Body of pancreas (tissue), 4 donors: Measurements from ENCODE around the gene EPB41. TPM values are rescaled to one million over a fixed set of nuclear protein-coding genes. Genes with fewer than 3 reads are reported as not detected.

ENCODE experiments used
- ATAC-seq: fragments of 150-250 bp; one replicate; pipeline ENCODE4 v1.9.1; 2016
- DNase-seq, 4 donors: peaks; one replicate each; pipeline ENCODE4 v3.0.0-alpha.2; 2019
- H3K27ac ChIP-seq, 4 donors: fragments of 200-600 bp; sonication (generic); 1 replicate in 3 of 4; 2 replicates in 1 of 4; pipeline versions ENCODE4 v1.5.1 to v1.6.1; 2016 to 2019; ENCODE audit warnings: mild to moderate bottlenecking in 1 of 4, mixed read lengths in 1 of 4, moderate library complexity in 1 of 4
- H3K27me3 ChIP-seq, 2 donors: fragments of 200-600 bp; sonication (generic); one replicate each; pipeline ENCODE4 v1.6.0; 2016; ENCODE audit warnings: mild to moderate bottlenecking in 1 of 2
- H3K36me3 ChIP-seq, 2 donors: fragments of 200-600 bp; sonication (generic); replicated peaks in 1 of 2; 2 replicates each; pipeline ENCODE4 v1.5.1; 2016; ENCODE audit warnings: low read depth in 2 of 2; ENCODE audit not compliant: insufficient read depth in 1 of 2
- H3K4me1 ChIP-seq: fragments of 200-600 bp; sonication (generic); one replicate; pipeline ENCODE4 v1.6.0; 2016
- H3K4me3 ChIP-seq, 2 donors: fragments of 200-600 bp; sonication (generic); 1 replicate in 1 of 2; 2 replicates in 1 of 2; pipeline ENCODE4 v1.5.1; 2016 to 2019
- H3K9me3 ChIP-seq, 3 donors: fragments of 200-600 bp; sonication (generic); 1 replicate in 2 of 3; 2 replicates in 1 of 3; pipeline ENCODE4 v1.5.1; 2016
- POLR2A ChIP-seq, 3 donors: fragments of 450-650 bp; IDR thresholded peaks; one replicate each; pipeline ENCODE4 v1.6.1; 2016; ENCODE audit warnings: antibody characterized with exemption in 3 of 3, mild to moderate bottlenecking in 2 of 3
- WGBS, 2 donors: methylation state at CpG; one replicate each; pipeline ENCODE4 v1.1.5; 2017; 5-methylcytosine and 5-hydroxymethylcytosine counted together
- intact Hi-C: fragments of 100-400 bp; cut with DNase I; formaldehyde crosslinking; loops from one replicate; pipeline ENCODE4 v1.15.1; 2023
- total RNA-seq, 2 donors: library from RNA; depleted of rRNA; stranded (reverse); fragments of >200 nt; gene quantifications; one replicate each; pipeline ENCODE4 v1.1.0, GENCODE V29; 2016
- TF ChIP-seq, protein P1 (sequence below), 7 experiments: fragments of 450-650 bp in 4 of 7; fragments of 200-600 bp in 3 of 7; sonication (generic) in 3 of 7; IDR thresholded peaks; one replicate each; pipeline ENCODE4 v1.5.1; 2016 to 2019; ENCODE audit warnings: antibody characterized with exemption in 7 of 7

EPB41 gene
- total RNA-seq, 2 donors from 2014 or later: 45.8 to 54.7 TPM

DNA sequence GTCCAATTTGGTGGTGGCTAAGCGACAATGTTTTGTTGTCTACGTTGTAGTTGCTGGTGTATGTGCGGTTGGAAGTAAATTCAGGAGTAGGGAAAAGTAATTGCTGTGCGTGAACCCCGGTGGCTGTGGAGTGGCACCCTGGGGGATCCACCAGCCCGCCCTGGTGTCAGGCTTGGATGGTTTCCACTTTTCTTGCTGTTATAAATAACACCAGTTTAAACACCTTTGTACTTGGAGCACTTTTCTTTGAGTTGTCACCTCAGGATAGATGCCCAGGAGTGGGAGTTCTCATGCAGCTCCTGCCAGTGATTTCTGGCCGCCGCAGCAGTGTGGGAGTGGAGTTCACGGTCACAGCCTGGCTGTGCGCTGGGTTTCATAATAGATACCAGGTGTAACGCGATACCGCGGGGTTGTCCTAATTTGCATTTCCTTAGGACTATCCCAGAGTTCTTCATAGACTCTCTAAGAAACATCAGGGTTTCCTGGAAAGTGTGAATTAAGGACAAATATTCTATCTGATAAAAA lies 222.1 kb downstream of the EPB41 start:
- Histone ChIP-seq H3K9me3 (no peaks in the 10 kb centered on the region), H3K4me3 (no peak overlapping the region), H3K36me3 (no peaks in the 10 kb centered on the region), H3K27ac (no peak overlapping the region), H3K27me3 (no peaks in the 10 kb centered on the region), H3K4me1 (no peaks in the 10 kb centered on the region)
- DNase-seq (peak; percentile 63 to 73 (median 68)), ATAC-seq (peak; percentile 75)
- intact Hi-C loops: no loop called here
- TF ChIP-seq POLR2A (IDR thresholded peaks at IDR 0.05): no peak
- TF ChIP-seq, protein P1, sequence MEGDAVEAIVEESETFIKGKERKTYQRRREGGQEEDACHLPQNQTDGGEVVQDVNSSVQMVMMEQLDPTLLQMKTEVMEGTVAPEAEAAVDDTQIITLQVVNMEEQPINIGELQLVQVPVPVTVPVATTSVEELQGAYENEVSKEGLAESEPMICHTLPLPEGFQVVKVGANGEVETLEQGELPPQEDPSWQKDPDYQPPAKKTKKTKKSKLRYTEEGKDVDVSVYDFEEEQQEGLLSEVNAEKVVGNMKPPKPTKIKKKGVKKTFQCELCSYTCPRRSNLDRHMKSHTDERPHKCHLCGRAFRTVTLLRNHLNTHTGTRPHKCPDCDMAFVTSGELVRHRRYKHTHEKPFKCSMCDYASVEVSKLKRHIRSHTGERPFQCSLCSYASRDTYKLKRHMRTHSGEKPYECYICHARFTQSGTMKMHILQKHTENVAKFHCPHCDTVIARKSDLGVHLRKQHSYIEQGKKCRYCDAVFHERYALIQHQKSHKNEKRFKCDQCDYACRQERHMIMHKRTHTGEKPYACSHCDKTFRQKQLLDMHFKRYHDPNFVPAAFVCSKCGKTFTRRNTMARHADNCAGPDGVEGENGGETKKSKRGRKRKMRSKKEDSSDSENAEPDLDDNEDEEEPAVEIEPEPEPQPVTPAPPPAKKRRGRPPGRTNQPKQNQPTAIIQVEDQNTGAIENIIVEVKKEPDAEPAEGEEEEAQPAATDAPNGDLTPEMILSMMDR (IDR thresholded peaks at IDR 0.05): no peak
- WGBS, 2 donors: 28 to 52% methylated on average over 13 to 14 of the region's 14 CpGs

DNA sequence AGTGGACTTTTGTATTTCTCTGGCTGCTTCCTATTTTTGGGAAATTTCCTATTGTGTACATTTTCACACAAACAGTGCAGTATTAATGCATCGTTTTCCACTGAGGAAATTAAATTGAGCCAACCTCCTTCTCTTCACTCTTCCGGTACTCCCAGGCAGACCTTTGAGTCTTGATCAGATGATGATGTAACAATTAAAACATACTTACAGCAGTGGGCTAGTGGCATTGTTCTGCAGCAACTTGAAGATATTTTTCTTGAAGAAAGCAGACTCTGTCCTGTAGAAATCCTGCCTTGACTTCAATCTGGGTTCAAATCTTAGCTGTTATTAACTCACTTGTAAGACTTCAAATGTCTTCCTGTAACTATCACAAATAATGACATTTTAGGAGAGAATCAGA lies 228.3 kb downstream of the EPB41 start:
- TF ChIP-seq, protein P1 (IDR thresholded peaks at IDR 0.05): no peak
- TF ChIP-seq POLR2A (IDR thresholded peaks at IDR 0.05): no peak

GRCh38 chr1:29144178-29144577 lies 229.8 kb downstream of the EPB41 start:
- ATAC-seq (no peak), DNase-seq (peak in 1 of 4 donors; percentile 1)
- H3K4me1 ChIP-seq: peaks cover 7% of the 10 kb centered on the region
- TF ChIP-seq, protein P1 (IDR thresholded peaks at IDR 0.05): no peak
- no peak for TF ChIP-seq POLR2A (IDR thresholded peaks at IDR 0.05)
- H3K27me3 ChIP-seq: no peaks in the 10 kb centered on the region
- intact Hi-C loops: no loop called here
- no peak overlapping the region for H3K4me3 ChIP-seq
- H3K36me3 ChIP-seq: peaks cover 6 to 16% of the 10 kb centered on the region in 2 donors
- 100% methylated on average over 2 of the region's 2 CpGs for WGBS, 2 donors
- no peaks in the 10 kb centered on the region for H3K9me3 ChIP-seq
- no peak overlapping the region for H3K27ac ChIP-seq

More for the DNA sequence above, 228.3 kb downstream of the EPB41 start:
- H3K36me3 ChIP-seq: peaks cover 0 to 1% of the 10 kb centered on the region in 2 donors
- H3K4me3 ChIP-seq: no peak overlapping the region
- peaks cover 7% of the 10 kb centered on the region for H3K4me1 ChIP-seq
- 81 to 94% methylated on average over 2 of the region's 2 CpGs for WGBS, 2 donors
- no peak for DNase-seq
- intact Hi-C loops: no loop called here
- H3K27me3 ChIP-seq: no peaks in the 10 kb centered on the region
- ATAC-seq: no peak
- no peak overlapping the region for H3K27ac ChIP-seq
- H3K9me3 ChIP-seq: no peaks in the 10 kb centered on the region

DNA sequence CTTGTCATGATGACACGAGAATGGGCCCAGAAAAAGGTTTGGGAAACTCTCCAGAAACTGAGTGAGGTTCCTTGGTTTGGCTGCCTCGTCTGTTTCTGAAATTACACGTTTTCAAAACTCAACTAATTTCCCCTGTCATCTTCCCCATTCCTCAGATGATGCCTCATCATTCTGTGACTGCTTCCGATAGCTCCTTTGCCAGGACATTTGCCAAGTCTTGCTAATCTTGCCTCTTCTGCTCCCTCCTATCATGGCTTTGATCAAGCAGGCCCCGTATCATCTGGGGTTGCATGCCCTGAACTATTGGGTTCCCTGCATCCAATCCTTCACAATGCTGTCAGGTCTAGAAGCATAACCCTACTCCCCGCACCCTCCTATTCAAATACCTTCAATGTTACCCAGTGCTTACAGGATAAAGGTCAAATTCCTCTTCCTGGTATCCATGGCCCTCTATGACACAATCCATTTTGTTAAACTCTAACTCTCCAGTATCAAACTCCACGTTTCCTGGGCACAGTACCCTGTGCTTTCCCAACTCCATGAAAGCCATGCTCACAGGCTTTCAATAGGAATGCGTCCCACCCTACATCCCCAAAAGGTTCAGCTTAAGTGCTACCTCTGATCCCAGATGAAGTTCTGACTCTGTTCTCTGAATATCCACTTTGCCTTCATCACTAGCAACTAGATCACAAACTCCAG lies 231.5 kb downstream of the EPB41 start:
- Histone ChIP-seq H3K36me3 (peaks cover 15 to 28% of the 10 kb centered on the region in 2 donors), H3K4me1 (peaks cover 7% of the 10 kb centered on the region), H3K27ac (peak overlapping the region in 3 of 4 donors; percentile 4 to 59 (median 54)), H3K9me3 (no peaks in the 10 kb centered on the region), H3K4me3 (no peak overlapping the region), H3K27me3 (no peaks in the 10 kb centered on the region)
- 58 to 76% methylated on average over 8 of the region's 8 CpGs for WGBS, 2 donors
- TF ChIP-seq, protein P1 (IDR thresholded peaks at IDR 0.05): no peak
- TF ChIP-seq POLR2A (IDR thresholded peaks at IDR 0.05): no peak
- intact Hi-C loops: no loop called here
- peak in 1 of 4 donors; percentile 9 for DNase-seq
- peak; percentile 68 for ATAC-seq
